Epithelial cell of esophagus (primary cell): Measurements from ENCODE around the gene FDX1.

ENCODE experiments used
- DNase-seq: peaks from one replicate; pipeline ENCODE4 v3.0.0; 2010; ENCODE audit warnings: low read depth
- H3K4me3 ChIP-seq: 2 replicates; pipeline ENCODE4 v1.5.1; 2011; ENCODE audit warnings: mild to moderate bottlenecking, low read length, control low read depth
- CTCF ChIP-seq: IDR thresholded peaks from 2 replicates; pipeline ENCODE4 v1.5.1; 2011; ENCODE audit warnings: low read depth, mild to moderate bottlenecking, low read length, control low read depth, inconsistent platforms; ENCODE audit not compliant: insufficient read depth; ENCODE audit errors: missing control alignments

Gene FDX1

GRCh38 chr11:110508786-110509185, 79.0 kb downstream of the FDX1 start:
- TF ChIP-seq CTCF: no peak
- DNase-seq: no peak
- H3K4me3 ChIP-seq: no peak overlapping the region

GRCh38 chr11:110509472-110509871, 79.7 kb downstream of the FDX1 start:
- no peak overlapping the region for H3K4me3 ChIP-seq
- TF ChIP-seq CTCF: no peak
- no peak for DNase-seq

- no peak overlapping the region for H3K4me3 ChIP-seq
- no peak for DNase-seq
- no peak for TF ChIP-seq CTCF
Measured at GRCh38 chr11:110512026-110512425, 82.3 kb downstream of the FDX1 start.

- TF ChIP-seq CTCF: no peak
- DNase-seq: no peak
- no peak overlapping the region for H3K4me3 ChIP-seq
Measured at GRCh38 chr11:110513259-110513801, 83.6 kb downstream of the FDX1 start.

- DNase-seq: no peak
- H3K4me3 ChIP-seq: no peak overlapping the region
- no peak for TF ChIP-seq CTCF
Measured at GRCh38 chr11:110513846-110514437, 84.2 kb downstream of the FDX1 start.
